Stimulated activated CD4-positive, alpha-beta T cell treated with anti-CD3 and anti-CD28 coated beads, Interleukin-4, amount 100 ng/mL, for 24 hours (primary cell): ENCODE data around the gene TXNDC2.

Source experiments
- DNase-seq: peaks from one replicate; pipeline ENCODE4 v3.0.0-alpha.2; 2020

Gene TXNDC2

DNA sequence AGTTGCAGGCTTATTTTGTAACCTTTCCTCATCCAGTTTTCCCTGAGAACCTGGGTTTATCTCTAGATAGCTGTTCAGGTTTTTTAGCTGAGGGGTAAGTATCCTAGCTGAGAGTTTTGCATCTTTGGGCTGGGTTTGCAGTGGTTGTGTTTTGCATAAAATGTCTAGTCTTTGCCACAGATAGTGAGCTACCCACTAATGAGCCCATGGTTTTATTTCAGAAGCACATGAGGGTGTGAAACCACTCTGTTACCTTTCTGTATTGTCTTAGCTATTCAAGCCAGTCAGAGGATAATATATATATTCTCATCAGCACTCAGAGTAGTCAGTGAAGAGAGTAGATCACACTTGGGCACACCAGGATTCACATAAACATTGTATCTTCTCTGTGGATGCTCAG lies 24.6 kb upstream of the TXNDC2 start:
- DNase-seq = no peak

DNA sequence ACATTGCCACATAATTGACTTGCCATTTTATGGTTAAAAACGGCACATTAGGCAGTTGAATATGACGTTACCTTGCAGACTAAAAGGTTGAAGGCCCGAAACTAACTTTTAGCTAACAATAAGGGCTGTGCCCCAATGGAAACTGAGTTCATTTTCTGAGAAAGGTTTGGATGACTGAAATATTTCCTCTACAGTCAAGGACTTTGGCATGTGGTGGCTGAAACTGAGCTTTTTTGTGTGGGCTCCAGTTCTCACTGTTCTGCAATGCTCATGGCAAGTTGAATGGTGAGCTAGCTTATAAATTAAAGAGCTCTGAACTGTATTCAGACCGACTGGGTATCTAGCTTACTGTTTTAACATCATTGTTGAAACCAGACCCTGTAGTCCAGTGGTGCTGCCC lies 23.8 kb upstream of the TXNDC2 start:
- peak; percentile 13 for DNase-seq

DNA sequence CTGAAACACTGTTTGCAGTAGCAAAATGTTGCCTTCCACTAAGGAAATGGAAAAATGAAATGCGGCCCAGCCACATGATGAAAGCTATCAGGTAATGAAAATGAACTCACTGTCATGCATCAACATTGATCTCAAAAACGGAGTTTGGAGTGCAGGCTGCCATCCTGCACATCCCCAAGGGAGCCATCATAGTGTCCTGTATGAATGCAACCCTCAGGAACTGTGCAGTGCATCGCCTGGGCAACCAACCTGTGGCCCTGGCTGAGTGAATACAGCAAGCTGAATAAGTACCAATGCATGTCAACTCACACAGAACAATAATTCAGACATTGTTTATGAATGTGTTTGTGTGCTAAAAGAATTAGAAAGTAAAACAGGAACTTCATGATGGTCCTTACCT lies 23.1 kb upstream of the TXNDC2 start:
- DNase-seq = no peak

DNA sequence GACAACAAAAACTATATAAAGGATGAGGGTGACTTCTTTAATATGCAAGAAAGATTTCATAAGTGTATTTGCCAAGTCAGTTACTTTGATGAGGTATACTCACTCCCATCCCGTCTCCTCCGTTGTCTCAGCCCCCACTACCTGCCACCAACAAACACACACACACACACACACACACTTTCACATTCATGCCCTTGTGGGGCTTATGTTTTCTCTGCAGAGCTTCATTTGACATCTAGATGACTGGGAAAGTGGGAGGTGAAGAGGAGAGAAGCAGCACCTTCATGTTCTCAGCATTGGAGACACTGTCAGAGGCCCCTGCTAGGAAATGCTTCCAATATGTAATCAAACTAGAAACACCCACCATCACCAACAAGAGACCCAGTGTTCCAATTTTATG lies 22.5 kb upstream of the TXNDC2 start:
- DNase-seq = no peak

DNA sequence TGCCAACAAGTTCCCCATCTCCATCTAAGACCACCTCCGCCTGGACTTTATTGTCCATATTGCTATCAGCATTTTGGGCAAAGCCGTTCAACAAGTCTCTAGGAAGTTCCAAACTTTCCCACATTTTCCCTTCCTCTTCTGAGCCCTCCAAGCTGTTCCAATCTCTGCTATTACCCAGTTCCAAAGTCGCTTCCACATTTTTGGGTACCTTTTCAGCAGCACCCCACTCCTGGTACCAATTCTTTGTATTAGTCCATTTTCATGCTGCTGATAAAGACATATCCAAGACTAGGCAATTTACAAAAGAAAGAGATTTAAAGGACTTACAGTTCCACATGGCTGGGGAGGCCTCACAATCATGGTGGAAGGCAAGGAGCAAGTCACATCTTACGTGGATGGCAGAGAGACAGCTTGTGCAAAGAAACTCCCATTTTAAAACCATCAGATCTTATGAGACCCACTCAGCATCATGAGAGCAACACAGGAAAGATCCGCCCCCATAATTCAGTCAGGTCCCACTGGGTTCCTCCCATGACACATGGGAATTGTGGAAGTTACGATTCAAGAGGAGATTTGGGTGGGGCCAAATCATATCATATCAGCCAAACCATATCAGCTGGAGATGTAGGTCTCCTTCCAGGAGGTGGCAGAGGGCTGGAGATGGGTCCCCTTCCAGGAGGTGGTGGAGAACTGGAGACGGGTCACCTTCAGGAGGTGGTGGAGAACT lies 19.8 kb upstream of the TXNDC2 start:
- DNase-seq = no peak

DNA sequence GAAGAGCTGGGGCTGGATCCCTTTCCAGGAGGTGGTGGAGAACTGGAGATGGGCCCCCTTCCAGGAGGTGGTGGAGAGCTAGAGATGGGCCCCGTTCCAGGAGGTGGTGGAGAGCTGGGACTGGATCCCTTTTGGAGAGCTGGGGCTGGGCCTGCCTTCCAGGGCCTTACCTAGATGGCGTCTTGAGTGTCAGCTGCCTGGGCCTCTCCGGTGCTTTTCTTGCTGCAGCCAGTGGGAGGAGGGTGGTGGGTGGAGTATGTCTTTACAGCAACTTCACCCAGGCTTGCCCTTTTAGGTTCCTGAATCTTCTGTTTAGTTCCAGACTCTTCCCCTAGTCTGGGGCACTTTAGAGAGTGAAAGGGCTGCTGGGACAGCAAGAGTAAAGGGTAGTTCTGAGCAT lies 19.1 kb upstream of the TXNDC2 start:
- DNase-seq = no peak

DNA sequence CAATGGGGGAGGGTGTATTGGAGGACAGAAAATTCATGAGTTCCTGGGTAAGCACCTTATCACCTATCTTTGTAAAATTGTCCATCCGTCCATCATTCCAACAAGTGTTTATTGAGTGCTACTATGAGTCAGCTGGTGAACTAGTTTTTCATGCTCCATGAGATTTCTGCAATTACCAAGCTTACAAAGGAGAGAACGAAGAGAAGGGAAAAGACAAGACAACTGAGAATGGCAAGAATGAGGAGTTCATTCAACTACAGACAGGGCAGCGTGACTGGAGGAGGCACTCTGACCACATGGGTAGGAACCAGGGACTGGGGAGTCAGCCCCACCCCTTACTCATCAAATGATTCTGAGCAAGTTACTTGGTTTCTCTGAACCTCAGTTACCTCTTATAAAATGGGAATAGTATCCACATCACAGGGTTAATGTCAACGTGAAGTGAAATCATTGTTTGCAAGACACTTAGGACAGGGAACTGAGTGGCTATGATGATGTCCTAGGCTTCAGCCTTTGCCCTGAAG lies 18.6 kb upstream of the TXNDC2 start:
- no peak for DNase-seq

DNA sequence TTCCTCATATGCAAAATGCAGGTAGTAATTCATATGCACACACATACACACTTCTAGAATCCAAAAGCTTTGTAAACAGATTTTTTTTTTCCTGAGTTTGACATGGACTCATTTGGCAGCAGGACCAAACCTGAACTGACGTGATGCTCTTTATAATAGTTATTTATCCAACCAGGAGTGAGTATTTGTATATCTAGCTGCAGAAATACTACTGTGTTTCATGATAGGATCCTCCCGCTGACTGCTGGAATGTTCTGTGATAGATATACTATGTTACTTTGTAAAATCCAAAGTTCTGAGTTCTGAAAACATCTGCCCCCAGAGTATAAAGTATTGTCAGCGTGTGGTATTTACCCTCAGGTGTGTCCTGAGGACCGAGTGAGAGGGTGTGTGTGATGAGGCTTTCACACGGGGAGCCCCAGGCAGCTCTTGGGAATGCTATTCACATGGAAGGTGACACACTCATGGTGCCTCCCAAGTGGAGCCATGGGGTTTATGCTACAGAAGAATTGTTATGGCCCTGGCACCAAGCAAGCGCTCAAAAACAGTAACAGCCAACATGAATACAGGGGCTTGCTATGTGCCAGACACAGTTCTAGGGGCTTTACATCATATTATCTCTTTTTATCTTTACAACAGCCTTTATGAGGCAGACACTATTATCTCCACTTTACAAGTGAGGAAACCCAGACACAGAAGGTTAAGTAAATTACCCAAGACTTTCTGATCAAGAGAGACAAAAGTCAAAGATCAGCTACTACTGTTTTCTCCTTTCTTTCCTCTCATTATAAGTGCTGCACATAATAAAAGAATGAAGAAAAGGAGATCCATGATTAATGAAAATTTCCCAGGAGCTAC lies 16.7 kb upstream of the TXNDC2 start:
- DNase-seq = no peak

DNA sequence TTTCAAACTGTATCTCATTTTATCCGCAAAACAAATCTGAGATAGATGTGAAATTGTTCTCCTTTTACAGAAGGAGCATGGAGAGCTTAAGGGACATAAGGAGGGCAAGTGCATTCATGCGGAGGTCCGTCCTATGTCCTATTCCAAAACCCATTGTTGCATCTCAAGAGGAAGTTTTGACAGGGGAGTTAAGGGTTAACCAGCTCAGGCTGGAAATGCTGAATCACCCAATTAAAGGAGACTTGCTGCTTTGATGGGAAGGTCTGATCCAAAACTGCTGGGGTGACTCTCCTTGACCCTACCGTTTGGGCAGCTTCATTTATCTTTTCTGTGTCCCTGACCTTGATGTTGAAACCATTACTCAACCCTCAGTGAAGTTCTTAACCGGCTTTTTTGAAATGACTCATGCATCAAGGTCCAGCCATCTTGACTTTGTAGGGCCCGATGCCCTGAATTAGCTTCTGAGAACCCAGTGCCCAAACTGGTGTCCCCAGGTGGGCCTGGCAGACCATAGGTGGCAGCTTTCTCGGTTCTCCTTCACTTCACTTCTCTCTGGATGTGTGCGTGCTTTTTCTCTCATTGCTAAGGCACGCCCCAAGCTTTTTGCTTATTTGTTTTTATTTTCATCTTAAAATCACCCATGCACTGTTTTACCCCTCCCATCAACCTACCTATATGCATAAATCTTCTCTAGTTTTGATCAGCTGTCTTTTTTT lies 15.9 kb upstream of the TXNDC2 start:
- no peak for DNase-seq

DNA sequence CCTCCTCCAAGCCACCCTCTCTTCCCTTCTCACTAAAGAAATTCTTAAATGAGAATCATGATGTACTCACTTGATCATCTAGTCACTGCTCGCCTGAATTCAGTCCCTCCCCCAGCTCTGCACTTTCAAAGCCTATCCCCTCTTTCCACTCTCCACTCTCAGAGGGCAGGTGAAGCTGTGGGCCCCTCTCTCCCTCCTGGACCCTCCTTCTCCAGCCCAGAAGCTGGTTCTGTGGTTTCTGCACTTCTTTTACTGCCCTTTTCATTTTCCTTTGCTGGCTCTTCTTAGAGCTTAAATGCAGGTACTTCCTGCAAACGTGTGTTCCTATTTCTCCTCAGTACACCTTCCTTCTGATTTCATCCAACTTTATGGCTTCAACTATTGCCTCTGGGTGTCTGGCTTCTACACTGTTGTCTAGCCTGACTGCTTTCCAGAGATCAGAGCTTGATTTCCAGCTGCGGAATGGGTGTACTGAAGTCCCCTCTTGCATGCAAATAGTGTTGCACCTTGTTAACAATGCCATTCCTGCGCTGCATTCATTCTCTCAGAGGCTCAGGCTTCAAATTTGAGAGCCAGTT lies 15.3 kb upstream of the TXNDC2 start:
- DNase-seq = no peak

DNA sequence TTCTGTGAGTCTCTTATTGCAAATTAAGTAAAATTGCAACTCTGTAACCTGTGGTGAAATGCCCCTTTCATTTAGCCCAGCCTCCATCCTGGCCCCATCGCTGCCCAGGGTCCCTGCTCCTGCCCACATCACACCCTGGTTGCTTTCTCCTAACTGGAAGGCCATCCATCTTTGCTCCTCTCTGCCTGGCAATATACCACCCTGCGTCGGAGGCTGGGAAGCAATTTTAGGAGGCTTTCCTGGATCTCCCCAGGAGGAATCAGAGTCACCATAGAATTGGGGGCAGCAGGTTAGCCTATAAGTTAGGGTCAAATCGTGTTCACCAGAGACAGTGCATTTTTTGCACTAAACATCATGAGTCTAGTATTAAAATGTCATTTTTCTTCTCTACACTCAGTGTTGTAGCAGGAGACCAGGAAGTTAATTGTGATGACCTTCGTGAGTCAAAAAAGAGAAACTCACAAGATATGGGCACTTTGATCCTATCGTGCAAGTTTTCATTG lies 14.5 kb upstream of the TXNDC2 start:
- DNase-seq = no peak

DNA sequence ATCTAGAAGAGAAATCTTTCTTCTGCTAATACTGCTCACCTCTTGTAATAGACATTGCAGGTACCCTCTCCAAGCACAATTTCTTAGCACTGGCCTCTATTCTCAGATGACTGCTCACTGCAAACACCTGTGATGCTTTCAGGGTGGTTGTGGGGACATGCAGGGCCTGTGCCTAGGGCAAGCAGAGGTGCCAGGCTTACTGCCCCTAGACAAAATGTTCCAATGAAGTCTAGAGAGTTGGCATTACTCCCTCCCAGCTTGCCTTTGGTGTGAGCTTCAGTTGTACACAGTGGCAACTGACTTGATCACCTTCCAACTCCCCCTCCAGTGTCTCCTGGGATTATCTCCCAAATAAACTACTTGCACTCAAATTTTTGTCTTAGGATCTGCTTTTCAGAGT lies 12.9 kb upstream of the TXNDC2 start:
- no peak for DNase-seq

DNA sequence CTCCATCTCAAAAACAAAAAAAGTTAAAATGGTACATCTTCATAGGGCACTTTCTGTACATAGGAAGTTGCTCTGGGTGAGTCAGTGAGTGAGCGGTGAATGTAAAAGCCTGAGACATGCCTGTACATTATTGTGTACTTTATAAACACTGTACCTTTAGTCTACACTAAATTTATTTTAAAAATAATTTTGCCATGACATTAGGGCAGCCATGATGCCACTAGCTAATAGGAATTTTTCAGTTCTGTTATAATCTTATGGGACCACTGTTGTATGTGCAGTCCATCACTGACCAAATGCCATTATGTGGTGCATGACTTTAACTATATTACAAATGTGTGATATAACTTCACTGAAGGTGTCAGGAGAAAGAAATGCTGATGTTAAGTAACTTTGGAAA lies 11.0 kb upstream of the TXNDC2 start:
- DNase-seq = no peak

DNA sequence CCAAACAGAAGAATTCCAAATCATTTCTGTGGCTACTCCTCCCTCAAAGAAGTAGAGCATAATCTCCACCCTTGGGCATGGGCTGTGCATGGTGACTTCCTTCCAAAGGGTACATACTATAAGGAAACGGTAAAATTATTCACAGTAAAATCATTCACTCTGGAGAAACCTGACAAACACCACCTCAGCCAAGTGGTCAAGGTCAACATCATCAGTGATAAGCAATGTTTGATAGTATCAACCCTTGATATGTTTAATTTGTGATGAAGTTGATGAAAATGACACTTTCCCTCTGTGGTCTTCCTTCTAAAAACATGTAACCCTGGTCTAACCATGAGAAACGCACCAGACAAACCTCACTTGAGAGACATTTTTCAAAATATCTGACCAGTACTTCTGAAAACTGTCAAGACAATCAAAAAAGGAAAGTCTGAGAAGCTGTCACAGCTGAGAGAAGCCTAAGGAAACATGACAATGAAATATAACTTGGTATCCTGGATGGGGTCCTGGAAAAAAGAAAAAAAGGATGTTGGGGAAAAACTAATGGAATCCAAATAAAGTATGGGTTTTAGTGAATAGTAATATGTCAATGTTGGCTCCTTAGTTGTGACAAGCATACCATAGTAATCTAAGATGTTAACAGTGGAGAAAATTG lies 9.4 kb upstream of the TXNDC2 start:
- DNase-seq = no peak

DNA sequence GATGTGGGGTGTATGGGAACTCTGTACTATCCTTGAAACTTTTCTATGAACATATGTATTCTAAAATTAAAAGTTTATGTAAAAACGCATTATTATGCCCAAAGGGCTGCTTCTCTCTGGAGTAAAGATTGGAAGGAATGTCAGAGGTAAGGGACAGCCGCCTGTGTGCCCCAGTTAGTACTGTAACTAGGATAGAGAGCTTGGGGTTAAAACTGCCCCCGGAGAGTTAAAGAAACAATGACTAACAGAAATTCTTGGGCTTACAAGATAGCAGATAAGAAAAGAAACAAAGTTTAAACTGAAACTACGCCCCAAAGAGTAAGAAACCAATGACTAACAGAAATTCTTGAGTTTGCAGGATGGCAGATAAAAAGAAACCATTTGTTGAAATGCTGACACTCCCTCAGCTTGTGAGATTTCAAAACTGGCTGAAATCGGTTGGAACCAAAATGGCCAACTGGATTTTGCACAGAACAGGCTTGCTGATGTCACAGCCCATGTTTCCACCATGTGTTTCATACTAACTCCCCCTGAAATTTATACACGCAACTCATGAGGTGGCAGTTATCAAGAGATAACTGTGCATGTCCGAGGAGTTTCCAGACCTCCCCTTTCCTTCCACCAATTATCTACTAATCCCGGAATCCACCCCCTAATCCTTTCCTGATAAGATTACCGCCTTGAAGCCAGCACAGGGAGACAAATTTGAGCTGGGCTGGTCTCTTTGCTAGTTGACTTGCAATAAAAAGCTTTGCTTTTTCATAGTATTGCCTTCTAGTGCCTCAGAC lies 8.7 kb upstream of the TXNDC2 start:
- no peak for DNase-seq

DNA sequence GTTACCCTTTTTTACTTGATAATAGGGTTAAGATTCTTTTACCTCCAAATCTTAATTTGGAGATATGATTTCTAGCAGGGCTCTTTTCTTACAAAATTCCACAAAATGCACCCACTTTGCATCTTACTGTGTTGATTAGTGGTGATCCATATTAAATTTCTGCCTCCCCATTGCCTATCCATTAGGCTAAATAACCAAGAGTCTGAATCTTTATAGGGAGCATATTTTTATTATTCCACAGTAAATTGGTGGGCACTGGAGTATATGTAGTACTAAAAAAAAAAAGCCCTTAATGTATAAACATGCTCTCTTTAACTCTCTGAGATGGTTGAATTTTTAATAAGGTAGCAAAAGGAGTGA lies 8.1 kb upstream of the TXNDC2 start:
- no peak for DNase-seq

DNA sequence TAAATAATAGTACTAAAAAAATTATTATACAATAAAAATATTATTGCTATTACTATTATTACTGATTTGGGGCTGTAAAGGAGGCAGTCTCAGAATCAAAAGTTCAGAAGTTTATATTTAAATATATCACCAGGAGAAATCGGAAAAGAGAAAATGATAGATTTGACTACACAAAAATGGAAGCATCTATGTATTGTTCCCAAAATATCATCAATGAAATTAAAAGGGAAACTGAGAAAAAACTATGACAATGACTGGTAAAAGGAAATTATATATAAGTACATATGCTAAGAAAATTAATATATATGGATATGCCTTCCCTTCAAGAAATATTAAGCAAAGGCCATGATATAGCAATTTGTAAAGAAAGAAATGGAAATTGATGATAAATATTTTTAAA lies 7.7 kb upstream of the TXNDC2 start:
- no peak for DNase-seq

DNA sequence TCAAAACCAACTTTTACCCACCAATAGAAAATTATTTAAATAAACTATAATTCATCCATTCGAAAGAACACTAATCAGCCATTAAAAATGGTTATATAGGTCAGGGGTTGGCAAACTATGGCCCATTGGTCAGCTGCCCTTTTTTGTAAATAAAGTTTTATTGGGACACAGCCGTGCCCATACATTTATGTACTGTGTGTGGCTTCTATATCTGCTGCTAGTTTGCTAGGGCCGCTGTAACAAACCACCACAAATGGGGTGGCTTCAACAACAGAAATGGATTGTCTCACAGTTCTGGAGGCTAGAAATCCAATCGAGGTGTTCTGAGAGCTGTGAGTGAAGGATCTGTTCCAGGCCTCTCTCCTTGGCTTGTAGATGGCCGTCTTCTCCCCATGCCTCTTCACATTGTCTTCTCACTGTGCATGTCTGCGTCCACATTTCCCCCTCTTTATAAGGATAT lies 7.0 kb upstream of the TXNDC2 start:
- no peak for DNase-seq

DNA sequence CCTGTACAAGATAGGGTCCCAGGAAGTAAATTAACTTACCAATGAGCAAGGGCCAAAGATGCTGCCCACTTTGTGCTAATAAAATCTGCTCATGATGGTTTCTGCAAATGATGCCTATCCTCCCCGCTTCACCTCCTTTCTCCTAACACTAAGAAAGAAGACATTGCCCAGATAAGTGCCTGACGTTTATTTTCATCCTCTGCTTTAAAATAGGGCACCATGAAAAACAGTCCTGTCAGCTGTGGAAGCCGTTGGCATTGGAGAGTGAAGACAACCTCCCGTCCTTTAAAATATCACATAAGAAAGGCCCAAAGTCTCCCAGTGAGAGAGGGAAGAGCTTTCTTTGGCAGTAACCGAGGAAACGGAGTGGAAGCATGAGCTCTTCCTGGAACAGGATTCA lies 1.7 kb upstream of the TXNDC2 start:
- no peak for DNase-seq

DNA sequence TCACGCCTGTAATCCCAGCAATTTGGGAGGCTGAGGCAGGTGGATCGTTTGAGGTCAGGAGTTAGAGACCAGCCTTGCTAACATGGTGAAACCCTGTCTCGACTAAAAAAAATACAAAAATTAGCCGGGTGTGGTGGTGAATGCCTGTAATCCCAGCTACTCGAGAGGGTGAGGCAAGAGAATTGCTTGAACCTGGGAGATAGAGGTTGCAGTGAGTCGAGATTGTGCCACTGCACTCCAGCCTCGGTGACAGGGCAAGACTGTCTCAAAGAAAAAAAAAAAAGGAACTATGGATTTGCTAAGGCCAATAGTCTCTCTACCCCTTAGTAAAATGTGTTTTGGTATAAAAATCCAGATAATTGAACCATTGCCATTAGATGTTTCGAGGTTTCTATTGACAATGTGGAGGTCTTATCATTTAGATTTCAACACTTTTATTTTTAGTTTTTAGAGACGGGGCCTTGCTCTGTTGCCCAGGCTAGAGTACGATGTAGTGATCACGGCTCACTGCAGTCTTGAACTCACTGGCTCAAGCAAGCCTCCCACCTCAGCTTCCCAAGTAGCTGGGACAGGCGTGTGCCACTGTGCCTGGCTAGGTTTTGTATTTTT lies 1.1 kb upstream of the TXNDC2 start:
- no peak for DNase-seq

DNA sequence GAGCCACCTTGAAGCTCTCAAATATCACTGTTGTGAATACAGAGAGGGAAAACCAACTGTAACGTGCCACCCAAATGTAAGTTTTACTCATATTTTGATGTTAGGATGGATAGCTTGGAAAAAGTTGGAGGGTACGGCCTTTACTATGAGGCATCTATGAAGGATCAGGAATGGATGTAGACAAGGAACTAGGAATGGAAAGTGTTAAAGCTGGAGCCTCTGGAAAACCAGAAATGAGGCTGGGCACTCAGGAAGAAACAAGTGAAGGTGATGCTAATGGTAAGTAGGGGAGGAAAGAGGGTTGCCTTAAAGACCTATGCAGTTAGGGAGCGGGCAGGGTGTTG lies 204 bp downstream of the TXNDC2 start:
- DNase-seq = no peak
